HL-60 (cell line): ENCODE data around the gene KAT6B.

ENCODE experiments used
- DNase-seq, 2 experiments: peaks; one replicate each; pipeline ENCODE4 v3.0.0-alpha.2; 2010 to 2020; ENCODE audit warnings: low read depth in 1 of 2, low spot score in 1 of 2
- H3K27ac ChIP-seq: fragments of 250-450 bp; sonication (Bioruptor Pico); replicated peaks from 2 replicates; pipeline ENCODE4 v1.5.1; 2020; ENCODE audit warnings: mild to moderate bottlenecking, moderate library complexity
- H3K27me3 ChIP-seq: fragments of 250-450 bp; sonication (Bioruptor Pico); 2 replicates; pipeline ENCODE4 v1.5.1; 2021; ENCODE audit warnings: mild to moderate bottlenecking, moderate library complexity; ENCODE audit not compliant: insufficient read depth, poor library complexity, severe bottlenecking
- H3K4me3 ChIP-seq: replicated peaks from 2 replicates; pipeline ENCODE4 v1.5.1; 2011; ENCODE audit warnings: mild to moderate bottlenecking, control low read depth, low read length; ENCODE audit not compliant: insufficient read depth
- CTCF ChIP-seq: IDR thresholded peaks from one replicate; pipeline ENCODE4 v1.5.1; 2011; ENCODE audit warnings: low read length, control low read depth, inconsistent platforms; ENCODE audit not compliant: insufficient read depth
- GABPA ChIP-seq: IDR thresholded peaks from 2 replicates; pipeline ENCODE4 v1.6.1; 2012; ENCODE audit warnings: low read depth
- POLR2AphosphoS5 ChIP-seq: IDR thresholded peaks from 2 replicates; pipeline ENCODE4 v1.6.1; 2012; ENCODE audit warnings: low read depth
- REST ChIP-seq: IDR thresholded peaks from 2 replicates; pipeline ENCODE4 v1.6.1; 2012; ENCODE audit warnings: low read depth; ENCODE audit not compliant: insufficient replicate concordance
- SPI1 ChIP-seq: IDR thresholded peaks from 2 replicates; pipeline ENCODE4 v1.6.1; 2012; ENCODE audit warnings: low read depth, mild to moderate bottlenecking, borderline replicate concordance

The KAT6B gene

GRCh38 chr10:75035975-75036708 is 209.7 kb downstream of the KAT6B start:
- TF ChIP-seq GABPA (no peak), POLR2AphosphoS5 (no peak), CTCF (no peak), SPI1 (no peak), REST (no peak)
- no peak overlapping the region for H3K4me3 ChIP-seq
- H3K27me3 ChIP-seq: no peaks in the 10 kb centered on the region
- DNase-seq: no peak
- H3K27ac ChIP-seq: no peak overlapping the region

GRCh38 chr10:75037171-75038153 is 211.1 kb downstream of the KAT6B start:
- no peaks in the 10 kb centered on the region for H3K27me3 ChIP-seq
- TF ChIP-seq REST: no peak
- no peak for TF ChIP-seq POLR2AphosphoS5
- no peak for TF ChIP-seq CTCF
- TF ChIP-seq SPI1: no peak
- TF ChIP-seq GABPA: no peak
- H3K27ac ChIP-seq: no peak overlapping the region
- DNase-seq: no peak
- no peak overlapping the region for H3K4me3 ChIP-seq

- no peak overlapping the region for H3K27ac ChIP-seq
- no peak for DNase-seq
- no peak for TF ChIP-seq CTCF
- TF ChIP-seq POLR2AphosphoS5: no peak
- TF ChIP-seq GABPA: no peak
- no peak for TF ChIP-seq REST
- TF ChIP-seq SPI1: no peak
Observed at GRCh38 chr10:75038335-75038734, 211.9 kb downstream of the KAT6B start.

More at GRCh38 chr10:75038335-75038734, 211.9 kb downstream of the KAT6B start:
- H3K4me3 ChIP-seq: no peak overlapping the region
- no peaks in the 10 kb centered on the region for H3K27me3 ChIP-seq
